Measurements from ENCODE around the gene PDE6B.

GRCh38 chr4:699816-700580 lies 74.6 kb downstream of the PDE6B start:
- TF ChIP-seq POLR2A (IDR thresholded peaks at IDR 0.05), result no peak
- TF ChIP-seq CTCF (IDR thresholded peaks at IDR 0.05 in 4 of 5, conservative IDR thresholded peaks at IDR 0.05 in 1 of 5), result no peak

All from gastrocnemius medialis (tissue), 4 donors.